B cell (primary cell): ENCODE data around the gene SLC5A10. TPM values are rescaled to one million over a fixed set of nuclear protein-coding genes. Genes with fewer than 3 reads are reported as not detected.
A peak's percentile ranks its signal among the peaks of the same experiment; 100 is the strongest.
"Not testable (repeated sequence)": the region's sequence is repeated elsewhere in the genome, so short reads cannot be mapped to it uniquely, and the experiment has no call there.

Source experiments
- ATAC-seq: fragments of 200-7000 bp; cut with Tn5 transposase; one replicate; pipeline ENCODE4 v1.10.0; 2021; ENCODE audit warnings: low read depth, mild to moderate bottlenecking, moderate number of reproducible peaks, moderate library complexity
- CTCF ChIA-PET: fragments of 350-600 bp; sonication (Branson Sonifier 250); formaldehyde crosslinking; loops from one replicate; lab custom pipeline; 2021; ENCODE audit warnings: antibody characterized with exemption, inconsistent platforms; lab: Charles Lee
- POLR2A ChIA-PET: fragments of 350-600 bp; sonication (Branson Sonifier 250); formaldehyde crosslinking; loops from one replicate; lab custom pipeline; 2021; ENCODE audit warnings: antibody characterized with exemption; lab: Charles Lee
- DNase-seq: peaks from one replicate; pipeline ENCODE4 v3.0.0; 2013
- H2AFZ ChIP-seq: 2 replicates; pipeline ENCODE4 v1.6.1; 2012; ENCODE audit warnings: mild to moderate bottlenecking, low read depth, low read length; ENCODE audit not compliant: insufficient read depth, poor library complexity, severe bottlenecking
- H3K27ac ChIP-seq, 2 donors: 1 replicate in 1 of 2; 2 replicates in 1 of 2; pipeline ENCODE4 v1.5.1; 2012 to 2013; ENCODE audit warnings: low read length in 2 of 2, mild to moderate bottlenecking in 2 of 2, moderate library complexity in 1 of 2
- H3K27me3 ChIP-seq, 4 experiments: fragments of 200-600 bp in 1 of 4; sonication (generic) in 1 of 4; replicated peaks in 1 of 4; 1 replicate in 2 of 4; 2 replicates in 2 of 4; pipeline versions ENCODE4 v1.6.1 to v1.7.0; 2013 to 2016; ENCODE audit warnings: low read length in 3 of 4, mild to moderate bottlenecking in 2 of 4, mixed read lengths in 1 of 4, moderate library complexity in 1 of 4; ENCODE audit not compliant: insufficient read depth in 4 of 4, control insufficient read depth in 3 of 4; ENCODE audit errors: control extremely low read depth in 1 of 4
- H3K36me3 ChIP-seq, 2 experiments: replicated peaks in 1 of 2; 1 replicate in 1 of 2; 2 replicates in 1 of 2; pipeline versions ENCODE4 v1.6.1 to v1.7.1; 2013; ENCODE audit warnings: low read length in 1 of 2; ENCODE audit not compliant: insufficient read depth in 2 of 2, control insufficient read depth in 1 of 2; ENCODE audit errors: control extremely low read depth in 1 of 2, extremely low read depth in 1 of 2
- H3K4me1 ChIP-seq, 2 donors: fragments of 200-600 bp in 1 of 2; sonication (generic) in 1 of 2; 1 replicate in 1 of 2; 2 replicates in 1 of 2; pipeline versions ENCODE4 v1.5.1 to v1.6.1; 2013 to 2017; ENCODE audit warnings: low read length in 2 of 2; ENCODE audit not compliant: control insufficient read depth in 2 of 2, insufficient read depth in 2 of 2
- H3K4me2 ChIP-seq: replicated peaks from 2 replicates; pipeline ENCODE3; 2012; ENCODE audit warnings: mild to moderate bottlenecking, low read depth, low read length; ENCODE audit not compliant: poor library complexity, severe bottlenecking
- H3K4me3 ChIP-seq, 5 experiments: fragments of 200-600 bp in 1 of 5; sonication (generic) in 1 of 5; 1 replicate in 3 of 5; 2 replicates in 2 of 5; pipeline versions ENCODE4 v1.5.1 to v1.7.0; 2011 to 2016; ENCODE audit warnings: low read length in 4 of 5, mild to moderate bottlenecking in 4 of 5, low read depth in 2 of 5, control low read depth in 1 of 5, moderate library complexity in 1 of 5; ENCODE audit not compliant: insufficient read depth in 1 of 5; ENCODE audit errors: control extremely low read depth in 1 of 5, extremely low read depth in 1 of 5
- H3K79me2 ChIP-seq: fragments of 200-600 bp; sonication (generic); one replicate; pipeline ENCODE4 v1.6.0; 2016; ENCODE audit warnings: low read length; ENCODE audit not compliant: control insufficient read depth, insufficient read depth
- H3K9ac ChIP-seq: fragments of 200-600 bp; sonication (generic); 2 replicates; pipeline ENCODE4 v1.6.1; 2017; ENCODE audit warnings: mild to moderate bottlenecking, low read length, moderate library complexity
- H3K9me3 ChIP-seq, 3 donors: one replicate each; pipeline versions ENCODE4 v1.6.1 to v1.7.1; 2013; ENCODE audit warnings: low read length in 2 of 3; ENCODE audit not compliant: control insufficient read depth in 2 of 3, insufficient read depth in 1 of 3; ENCODE audit errors: control extremely low read depth in 1 of 3
- H4K20me1 ChIP-seq: 2 replicates; pipeline ENCODE4 v1.6.0; 2012; ENCODE audit warnings: mild to moderate bottlenecking, low read length; ENCODE audit not compliant: insufficient read depth, control insufficient read depth, poor library complexity, severe bottlenecking
- H3K27ac Mint-ChIP-seq: one replicate; pipeline ENCODE4 v1.8.0; 2021; ENCODE audit warnings: mixed read lengths
- H3K27me3 Mint-ChIP-seq: one replicate; pipeline ENCODE4 v1.8.0; 2021; ENCODE audit warnings: mixed read lengths
- H3K4me1 Mint-ChIP-seq: one replicate; pipeline ENCODE4 v1.8.0; 2021; ENCODE audit warnings: mixed read lengths
- H3K4me3 Mint-ChIP-seq: one replicate; pipeline ENCODE4 v1.8.0; 2021; ENCODE audit warnings: mixed read lengths
- H3K9me3 Mint-ChIP-seq: one replicate; pipeline ENCODE4 v1.8.0; 2022; ENCODE audit warnings: mixed read lengths; ENCODE audit not compliant: insufficient read depth
- WGBS: methylation state at CpG from one replicate; pipeline ENCODE4 v1.1.5; 2013; ENCODE audit warnings: missing lambda C conversion rate; ENCODE audit not compliant: insufficient coverage; 5-methylcytosine and 5-hydroxymethylcytosine counted together
- intact Hi-C: fragments of 100-400 bp; cut with micrococcal nuclease; formaldehyde crosslinking; loops from one replicate; pipeline ENCODE4 v1.10.0; 2022
- polyA plus RNA-seq: library from polyadenylated mRNA; depleted of rRNA; stranded (reverse); fragments of >200 nt; gene quantifications from 2 replicates; pipeline ENCODE4 v1.2.3, GENCODE V29; 2012
- total RNA-seq, 2 donors: library from RNA; stranded (reverse); fragments of 120-200 nt in 1 of 2; gene quantifications; 1 replicate in 1 of 2; 2 replicates in 1 of 2; pipeline versions ENCODE4 v1.2.3 to v1.2.4, GENCODE V29; 2013 to 2022

The SLC5A10 gene
- total and polyA plus RNA-seq, 2 donors (not counting 1 experiment from before 2014, with no cell fraction given) = not detected

GRCh38 chr17:19055447-19055846 is 103.5 kb downstream of the SLC5A10 start:
- no CpG with 5 or more reads among the region's 12 CpGs for WGBS
- H3K27ac Mint-ChIP-seq, H3K36me3 ChIP-seq, intact Hi-C loops, H3K9me3 Mint-ChIP-seq, H3K27me3 ChIP-seq, H2AFZ ChIP-seq, H3K4me3 Mint-ChIP-seq, H3K4me3 ChIP-seq, H3K27me3 Mint-ChIP-seq, DNase-seq, H3K9me3 ChIP-seq, POLR2A ChIA-PET, H3K9ac ChIP-seq, H3K27ac ChIP-seq, H3K4me1 ChIP-seq, H3K79me2 ChIP-seq, H3K4me2 ChIP-seq, H4K20me1 ChIP-seq, H3K4me1 Mint-ChIP-seq, CTCF ChIA-PET: not testable (repeated sequence)
- ATAC-seq = peak; percentile 94

- H3K27me3 ChIP-seq, H3K9ac ChIP-seq, H3K4me3 ChIP-seq, H3K9me3 Mint-ChIP-seq, intact Hi-C loops, H3K9me3 ChIP-seq, H3K79me2 ChIP-seq, H2AFZ ChIP-seq, H3K27ac Mint-ChIP-seq, H3K4me1 Mint-ChIP-seq, H3K4me3 Mint-ChIP-seq, H3K4me2 ChIP-seq, DNase-seq, POLR2A ChIA-PET, H3K36me3 ChIP-seq, H4K20me1 ChIP-seq, H3K4me1 ChIP-seq, H3K27me3 Mint-ChIP-seq, H3K27ac ChIP-seq, CTCF ChIA-PET: not testable (repeated sequence)
- WGBS = no CpG with 5 or more reads among the region's 51 CpGs
- peak; percentile 44 for ATAC-seq
Observed at GRCh38 chr17:19062009-19062717, 110.2 kb downstream of the SLC5A10 start.

GRCh38 chr17:19062718-19063325 is 110.9 kb downstream of the SLC5A10 start:
- H3K4me1 Mint-ChIP-seq, intact Hi-C loops, H3K4me3 Mint-ChIP-seq, CTCF ChIA-PET, H3K27ac Mint-ChIP-seq, H2AFZ ChIP-seq, H3K27ac ChIP-seq, H3K9me3 Mint-ChIP-seq, H3K27me3 Mint-ChIP-seq, H3K4me1 ChIP-seq, H3K79me2 ChIP-seq, H3K36me3 ChIP-seq, H4K20me1 ChIP-seq, POLR2A ChIA-PET, H3K4me3 ChIP-seq, H3K27me3 ChIP-seq, H3K9me3 ChIP-seq, DNase-seq, H3K9ac ChIP-seq: not testable (repeated sequence)
- peak; percentile 66 for ATAC-seq
- no CpG with 5 or more reads among the region's 20 CpGs for WGBS
- peak overlapping the region; percentile 43 for H3K4me2 ChIP-seq
